Measurements from ENCODE around the gene STARD5. TPM values are rescaled to one million over a fixed set of nuclear protein-coding genes. Genes with fewer than 3 reads are reported as not detected.
"Not testable (repeated sequence)": the region's sequence is repeated elsewhere in the genome, so short reads cannot be mapped to it uniquely, and the experiment has no call there.

The STARD5 gene
- total RNA-seq, 1 donor from 2014 or later: 4.8 TPM

GRCh38 chr15:81332326-81332725 lies 8.4 kb upstream of the STARD5 start:
- intact Hi-C loops (cut with DNase I): loop anchor here (10.0 kb wide), 1 partner anchor 848 kb away; no protein-coding TSS in a partner anchor
- DNase-seq (ENCODE audit: low spot score in 2 of 2): no peak
- no peak for TF ChIP-seq CTCF (IDR thresholded peaks at IDR 0.05)

GRCh38 chr15:81331600-81331999 lies 7.7 kb upstream of the STARD5 start:
- Histone ChIP-seq H3K4me1 (no peaks in the 10 kb centered on the region), H3K4me3 (no peak overlapping the region), H3K27ac (no peak overlapping the region), H3K9me3 (no peaks in the 10 kb centered on the region), H3K36me3 (no peaks in the 10 kb centered on the region), H3K27me3 (no peaks in the 10 kb centered on the region)
- no peak for DNase-seq (ENCODE audit: low spot score in 2 of 2)
- no peak for TF ChIP-seq CTCF (IDR thresholded peaks at IDR 0.05)
- intact Hi-C loops (cut with DNase I): loop anchor here (10.0 kb wide), 1 partner anchor 847 kb away; no protein-coding TSS in a partner anchor

More at GRCh38 chr15:81332326-81332725, 8.4 kb upstream of the STARD5 start:
- Histone ChIP-seq H3K4me1 (peaks cover 3 to 4% of the 10 kb centered on the region in 2 donors), H3K27ac (no peak overlapping the region), H3K27me3 (no peaks in the 10 kb centered on the region), H3K4me3 (no peak overlapping the region), H3K9me3 (no peaks in the 10 kb centered on the region), H3K36me3 (no peaks in the 10 kb centered on the region)

- intact Hi-C loops (cut with DNase I): loop anchor here (10.0 kb wide), 1 partner anchor 846 kb away; no protein-coding TSS in a partner anchor
- not testable (repeated sequence) for H3K4me1 ChIP-seq; H3K27ac ChIP-seq; H3K9me3 ChIP-seq; H3K4me3 ChIP-seq; H3K27me3 ChIP-seq; H3K36me3 ChIP-seq; DNase-seq (ENCODE audit: low spot score in 2 of 2)
These were observed 7.2 kb upstream of the STARD5 start for GRCh38 chr15:81331141-81331540.

GRCh38 chr15:81330366-81331090 lies 6.6 kb upstream of the STARD5 start:
- H3K27me3 ChIP-seq: no peaks in the 10 kb centered on the region
- no peaks in the 10 kb centered on the region for H3K4me1 ChIP-seq
- no peak overlapping the region for H3K27ac ChIP-seq
- no peak overlapping the region for H3K4me3 ChIP-seq
- H3K36me3 ChIP-seq: no peaks in the 10 kb centered on the region
- DNase-seq (ENCODE audit: low spot score in 2 of 2): no peak
- intact Hi-C loops (cut with DNase I): loop anchor here (10.0 kb wide), 1 partner anchor 846 kb away; no protein-coding TSS in a partner anchor
- no peaks in the 10 kb centered on the region for H3K9me3 ChIP-seq
- TF ChIP-seq CTCF (IDR thresholded peaks at IDR 0.05): no peak

GRCh38 chr15:81329446-81329845 lies 5.5 kb upstream of the STARD5 start:
- H3K27me3 ChIP-seq: no peaks in the 10 kb centered on the region
- no peak for DNase-seq (ENCODE audit: low spot score in 2 of 2)
- H3K27ac ChIP-seq: no peak overlapping the region
- no peak for TF ChIP-seq CTCF (IDR thresholded peaks at IDR 0.05)
- no peaks in the 10 kb centered on the region for H3K36me3 ChIP-seq
- peaks cover 0 to 3% of the 10 kb centered on the region in 2 donors for H3K4me1 ChIP-seq
- intact Hi-C loops (cut with DNase I): loop anchor here (10.0 kb wide), 1 partner anchor 715 kb away; the partner anchor contains the start of gene MEX3B
- no peak overlapping the region for H3K4me3 ChIP-seq
- H3K9me3 ChIP-seq: no peaks in the 10 kb centered on the region

GRCh38 chr15:81327516-81327915 lies 3.6 kb upstream of the STARD5 start:
- no peak for DNase-seq (ENCODE audit: low spot score in 2 of 2)
- Histone ChIP-seq H3K27ac (no peak overlapping the region), H3K4me1 (peaks cover 5 to 7% of the 10 kb centered on the region in 2 donors), H3K4me3 (no peak overlapping the region), H3K9me3 (no peaks in the 10 kb centered on the region), H3K36me3 (no peaks in the 10 kb centered on the region), H3K27me3 (no peaks in the 10 kb centered on the region)
- no peak for TF ChIP-seq CTCF (IDR thresholded peaks at IDR 0.05)
- intact Hi-C loops (cut with DNase I): loop anchor here (10.0 kb wide), 1 partner anchor 717 kb away; the partner anchor contains the start of gene MEX3B
